ENCODE data around the gene SRMS. TPM values are rescaled to one million over a fixed set of nuclear protein-coding genes. Genes with fewer than 3 reads are reported as not detected.

The SRMS gene
- total RNA-seq, 8 experiments from 2014 or later: 0.11 to 0.27 TPM; not detected in 6

GRCh38 chr20:63495167-63495720 lies 52.3 kb downstream of the SRMS start:
- no peak for ATAC-seq (replicated peaks in 6 of 8)
- H3K4me1 ChIP-seq (replicated peaks in 1 of 2): peaks cover 27 to 31% of the 10 kb centered on the region in 2 donors
- no peak overlapping the region for H3K4me3 ChIP-seq
- in situ Hi-C loops (cut with MboI; ENCODE audit: low pct_unique_long_range_greater_than_20kb in 2 of 9, low sequenced_read_pairs in 9 of 9, unreplicated experiment in 9 of 9): no loop called here
- H3K27ac ChIP-seq: no peak overlapping the region
- WGBS, 10 experiments: 33 to 40% methylated on average over 1 of the region's 8 CpGs; no CpG with 5 or more reads in 8 of the 10 experiments

GRCh38 chr20:63494420-63495166 lies 53.0 kb downstream of the SRMS start:
- ATAC-seq (replicated peaks in 6 of 8): no peak
- Histone ChIP-seq H3K4me3 (no peak overlapping the region), H3K4me1 (replicated peaks in 1 of 2) (peaks cover 23 to 25% of the 10 kb centered on the region in 2 donors), H3K27ac (no peak overlapping the region)
- 48 to 100% (median 97%) methylated on average over 1 to 8 of the region's 51 CpGs; no CpG with 5 or more reads in 5 of the 10 experiments for WGBS, 10 experiments
- in situ Hi-C loops (cut with MboI; ENCODE audit: low pct_unique_long_range_greater_than_20kb in 2 of 9, low sequenced_read_pairs in 9 of 9, unreplicated experiment in 9 of 9): no loop called here

GRCh38 chr20:63494084-63494419 lies 53.5 kb downstream of the SRMS start:
- whole genome bisulfite sequencing, 10 experiments: 91 to 100% methylated on average over 2 to 4 of the region's 7 CpGs; no CpG with 5 or more reads in 8 of the 10 experiments
- H3K4me3 ChIP-seq: no peak overlapping the region
- H3K4me1 ChIP-seq (replicated peaks in 1 of 2): peaks cover 22% of the 10 kb centered on the region in 2 donors
- in situ Hi-C loops (cut with MboI; ENCODE audit: low pct_unique_long_range_greater_than_20kb in 2 of 9, low sequenced_read_pairs in 9 of 9, unreplicated experiment in 9 of 9): no loop called here
- ATAC-seq (replicated peaks in 6 of 8): no peak
- no peak overlapping the region for H3K27ac ChIP-seq

GRCh38 chr20:63493563-63494020 lies 54.0 kb downstream of the SRMS start:
- Histone ChIP-seq H3K4me3 (no peak overlapping the region), H3K27ac (no peak overlapping the region), H3K4me1 (replicated peaks in 1 of 2) (peaks cover 26 to 27% of the 10 kb centered on the region in 2 donors)
- ATAC-seq (replicated peaks in 6 of 8): no peak
- in situ Hi-C loops (cut with MboI; ENCODE audit: low pct_unique_long_range_greater_than_20kb in 2 of 9, low sequenced_read_pairs in 9 of 9, unreplicated experiment in 9 of 9): no loop called here
- 100% methylated on average over 3 of the region's 13 CpGs; no CpG with 5 or more reads in 9 of the 10 experiments for WGBS, 10 experiments

GRCh38 chr20:63492982-63493381 lies 54.6 kb downstream of the SRMS start:
- Histone ChIP-seq H3K4me3 (no peak overlapping the region), H3K4me1 (replicated peaks in 1 of 2) (peaks cover 31% of the 10 kb centered on the region in 2 donors), H3K27ac (no peak overlapping the region)
- no peak for ATAC-seq (replicated peaks in 6 of 8)
- 87 to 90% methylated on average over 2 to 6 of the region's 14 CpGs; no CpG with 5 or more reads in 8 of the 10 experiments for WGBS, 10 experiments
- in situ Hi-C loops (cut with MboI; ENCODE audit: low pct_unique_long_range_greater_than_20kb in 2 of 9, low sequenced_read_pairs in 9 of 9, unreplicated experiment in 9 of 9): no loop called here

GRCh38 chr20:63492518-63492917 lies 55.0 kb downstream of the SRMS start:
- 17 to 92% (median 40%) methylated on average over 1 to 2 of the region's 2 CpGs; no CpG with 5 or more reads in 3 of the 10 experiments for WGBS, 10 experiments
- Histone ChIP-seq H3K27ac (no peak overlapping the region), H3K4me3 (no peak overlapping the region), H3K4me1 (replicated peaks in 1 of 2) (peaks cover 30 to 33% of the 10 kb centered on the region in 2 donors)
- in situ Hi-C loops (cut with MboI; ENCODE audit: low pct_unique_long_range_greater_than_20kb in 2 of 9, low sequenced_read_pairs in 9 of 9, unreplicated experiment in 9 of 9): no loop called here
- ATAC-seq (replicated peaks in 6 of 8): no peak

- in situ Hi-C loops (cut with MboI; ENCODE audit: low pct_unique_long_range_greater_than_20kb in 2 of 9, low sequenced_read_pairs in 9 of 9, unreplicated experiment in 9 of 9): no loop called here
- Histone ChIP-seq H3K4me3 (no peak overlapping the region), H3K4me1 (replicated peaks in 1 of 2) (peaks cover 22 to 29% of the 10 kb centered on the region in 2 donors), H3K27ac (no peak overlapping the region)
- ATAC-seq (replicated peaks in 6 of 8): no peak
- 0 to 80% (median 24%) methylated on average over 1 to 3 of the region's 4 CpGs; no CpG with 5 or more reads in 3 of the 10 experiments for WGBS, 10 experiments
These were observed 55.8 kb downstream of the SRMS start for GRCh38 chr20:63491635-63492230.

- H3K4me3 ChIP-seq: no peak overlapping the region
- no peak for ATAC-seq (replicated peaks in 6 of 8)
- H3K4me1 ChIP-seq (replicated peaks in 1 of 2): peaks cover 15 to 22% of the 10 kb centered on the region in 2 donors
- no peak overlapping the region for H3K27ac ChIP-seq
- WGBS, 10 experiments: no CpG with 5 or more reads among the region's 4 CpGs
- in situ Hi-C loops (cut with MboI; ENCODE audit: low pct_unique_long_range_greater_than_20kb in 2 of 9, low sequenced_read_pairs in 9 of 9, unreplicated experiment in 9 of 9): no loop called here
These were observed 56.5 kb downstream of the SRMS start for GRCh38 chr20:63491078-63491477.

Other genes starting within 250 kb of the SRMS start
- 10 to 100 TPM in 4 of 8 experiments, 1 to 10 TPM in 3, under 1 TPM in 1; 0.54 to 29.1 (median 12.5) TPM for gene CHRNA4, start 186.4 kb downstream of the SRMS start, total RNA-seq
- gene KCNQ2, start 75.1 kb downstream of the SRMS start, total RNA-seq: 100 to 1,000 TPM in 1 of 8 experiments, 10 to 100 TPM in 4, 1 to 10 TPM in 1, under 1 TPM in 2; 0.18 to 124 (median 58.4) TPM
- gene EEF1A2, start 48.7 kb downstream of the SRMS start, total RNA-seq: 100 to 1,000 TPM in 4 of 8 experiments, 10 to 100 TPM in 2, 1 to 10 TPM in 2; 2.8 to 390 (median 139) TPM
- gene PPDPF, start 27.0 kb downstream of the SRMS start, total RNA-seq: 100 to 1,000 TPM in 3 of 8 experiments, 10 to 100 TPM in 5; 12.8 to 270 (median 87.9) TPM
- 1 to 10 TPM in 1 of 8 experiments, under 1 TPM in 7; 0.10 to 1.6 (median 0.83) TPM for gene PTK6, start 10.4 kb downstream of the SRMS start, total RNA-seq
- gene FNDC11, start 6.4 kb upstream of the SRMS start, total RNA-seq: 1 to 10 TPM in 5 of 8 experiments, under 1 TPM in 3; 0.36 to 3.5 (median 2.0) TPM
- 10 to 100 TPM in 5 of 8 experiments, 1 to 10 TPM in 3; 4.7 to 19.3 (median 14.1) TPM for gene HELZ2, start 26.5 kb upstream of the SRMS start, total RNA-seq
- gene GMEB2, start 79.4 kb upstream of the SRMS start, total RNA-seq: 10 to 100 TPM in 2 of 8 experiments, 1 to 10 TPM in 6; 5.6 to 11.8 (median 8.4) TPM
- 100 to 1,000 TPM in 2 of 8 experiments, 10 to 100 TPM in 6; 14.5 to 155 (median 69.2) TPM for gene STMN3, start 105.7 kb upstream of the SRMS start, total RNA-seq
- gene RTEL1, start 110.6 kb upstream of the SRMS start, total RNA-seq: 10 to 100 TPM in 5 of 8 experiments, 1 to 10 TPM in 3; 5.9 to 30.7 (median 11.0) TPM
- 1 to 10 TPM in 1 of 8 experiments, under 1 TPM in 4, not detected in 3; 0.22 to 1.1 (median 0.69) TPM for gene TNFRSF6B, start 148.9 kb upstream of the SRMS start, total RNA-seq
- gene ARFRP1, start 160.2 kb upstream of the SRMS start, total RNA-seq: 10 to 100 TPM; 22.7 to 45.5 (median 35.1) TPM
- gene ZGPAT, start 160.3 kb upstream of the SRMS start, total RNA-seq: 10 to 100 TPM; 10.4 to 28.3 (median 15.7) TPM
- 1 to 10 TPM; 2.5 to 8.8 (median 3.9) TPM for gene LIME1, start 188.9 kb upstream of the SRMS start, total RNA-seq
- gene SLC2A4RG, start 192.0 kb upstream of the SRMS start, total RNA-seq: 10 to 100 TPM; 19.8 to 57.5 (median 36.4) TPM

All from motor neuron (in vitro differentiated cells).